Putamen (tissue), 1 donor: ENCODE data around the gene ABHD1.

Experiments used
- DNase-seq: peaks from one replicate; pipeline ENCODE4 v3.0.0-alpha.2; 2016; ENCODE audit warnings: low spot score

Gene ABHD1

GRCh38 chr2:27136751-27137150, 13.1 kb downstream of the ABHD1 start:
- no peak for DNase-seq

GRCh38 chr2:27137322-27137935, 13.8 kb downstream of the ABHD1 start:
- no peak for DNase-seq

- DNase-seq, result no peak
Observed at GRCh38 chr2:27138111-27138510, 14.5 kb downstream of the ABHD1 start.

GRCh38 chr2:27139310-27139709, 15.7 kb downstream of the ABHD1 start, which contains the start of gene PRR30:
Gene PRR30 (minus strand): TSS chr2:27139410. CDS start chr2:27138329, 1,081 bp downstream.
- no peak for DNase-seq

GRCh38 chr2:27143285-27143684, 19.7 kb downstream of the ABHD1 start:
- no peak for DNase-seq

- no peak for DNase-seq
Observed at GRCh38 chr2:27145682-27146081, 22.1 kb downstream of the ABHD1 start.

- no peak for DNase-seq
Observed at GRCh38 chr2:27147935-27148334, 24.3 kb downstream of the ABHD1 start.

- no peak for DNase-seq
Observed at GRCh38 chr2:27148801-27149439, 25.3 kb downstream of the ABHD1 start, which contains the start of gene TCF23. Gene TCF23 (plus strand): TSS chr2:27149004. CDS start chr2:27149134, 130 bp downstream.

GRCh38 chr2:27149570-27150405, 26.2 kb downstream of the ABHD1 start:
- DNase-seq, result no peak

GRCh38 chr2:27150639-27151230, 27.1 kb downstream of the ABHD1 start:
- no peak for DNase-seq

- DNase-seq, result no peak
Observed at GRCh38 chr2:27152102-27152795, 28.6 kb downstream of the ABHD1 start.

GRCh38 chr2:27152796-27153464, 29.3 kb downstream of the ABHD1 start:
- no peak for DNase-seq

- DNase-seq, result no peak
Observed at GRCh38 chr2:27154488-27154887, 30.9 kb downstream of the ABHD1 start.

- no peak for DNase-seq
Observed at GRCh38 chr2:27155069-27155520, 31.5 kb downstream of the ABHD1 start.

- DNase-seq, result no peak
Observed at GRCh38 chr2:27158468-27158867, 34.9 kb downstream of the ABHD1 start.

GRCh38 chr2:27159271-27159670, 35.7 kb downstream of the ABHD1 start:
- DNase-seq, result no peak

- DNase-seq, result no peak
Observed at GRCh38 chr2:27160191-27160590, 36.6 kb downstream of the ABHD1 start.

GRCh38 chr2:27162151-27163121, 38.8 kb downstream of the ABHD1 start:
- no peak for DNase-seq

- DNase-seq, result no peak
Observed at GRCh38 chr2:27164960-27165763, 41.5 kb downstream of the ABHD1 start.
